Activated CD4-positive, alpha-beta memory T cell treated with anti-CD3 and anti-CD28 coated beads for 36 hours (primary cell): ENCODE data around the gene S100PBP. TPM values are rescaled to one million over a fixed set of nuclear protein-coding genes. Genes with fewer than 3 reads are reported as not detected.

Experiments used
- CTCF ChIA-PET: fragments of 350-600 bp; sonication (Branson Sonifier 250); formaldehyde crosslinking; loops from one replicate; lab custom pipeline; 2021; ENCODE audit warnings: antibody characterized with exemption, inconsistent platforms; lab: Charles Lee
- POLR2A ChIA-PET: fragments of 350-600 bp; sonication (Branson Sonifier 250); formaldehyde crosslinking; loops from one replicate; lab custom pipeline; 2021; ENCODE audit warnings: antibody characterized with exemption; lab: Charles Lee
- DNase-seq: peaks from one replicate; pipeline ENCODE4 v3.0.0-alpha.2; 2020
- H3K27ac Mint-ChIP-seq: one replicate; pipeline ENCODE4 v1.8.0; 2021; ENCODE audit warnings: mixed read lengths
- H3K27me3 Mint-ChIP-seq: one replicate; pipeline ENCODE4 v1.8.0; 2021; ENCODE audit warnings: mixed read lengths
- H3K36me3 Mint-ChIP-seq: one replicate; pipeline ENCODE4 v1.8.0; 2021; ENCODE audit warnings: mixed read lengths
- H3K4me1 Mint-ChIP-seq: one replicate; pipeline ENCODE4 v1.8.0; 2021; ENCODE audit warnings: low read depth, mixed read lengths
- H3K4me3 Mint-ChIP-seq: one replicate; pipeline ENCODE4 v1.8.0; 2021; ENCODE audit warnings: mild to moderate bottlenecking, mixed read lengths
- H3K9me3 Mint-ChIP-seq: one replicate; pipeline ENCODE4 v1.8.0; 2021; ENCODE audit warnings: mixed read lengths
- intact Hi-C: fragments of 100-400 bp; cut with micrococcal nuclease; formaldehyde crosslinking; loops from one replicate; pipeline ENCODE4 v1.15.1; 2023
- total RNA-seq, 2 experiments: library from RNA; stranded (reverse); gene quantifications; one replicate each; pipeline ENCODE4 v1.2.3, GENCODE V29; 2021

S100PBP gene
- total RNA-seq, 2 experiments from 2014 or later = 30.4 to 32.7 TPM

GRCh38 chr1:32773764-32774463, 43.5 kb upstream of the S100PBP start:
- peaks cover 10% of the 10 kb centered on the region for H3K4me1 Mint-ChIP-seq
- no peaks in the 10 kb centered on the region for H3K9me3 Mint-ChIP-seq
- POLR2A ChIA-PET = interaction anchor here (2.6 kb wide), 1 partner anchor 61 kb away, joined by 11 read pairs; no protein-coding TSS in a partner anchor
- H3K27me3 Mint-ChIP-seq = no peaks in the 10 kb centered on the region
- intact Hi-C loops = loop anchor here (1.0 to 2.0 kb wide), 2 partner anchors 62 to 253 kb away; no protein-coding TSS in a partner anchor
- peak overlapping the region; percentile 6 for H3K27ac Mint-ChIP-seq
- H3K36me3 Mint-ChIP-seq = peaks cover 30% of the 10 kb centered on the region
- H3K4me3 Mint-ChIP-seq = no peak overlapping the region
- no peak for DNase-seq
- CTCF ChIA-PET = interaction anchor here (0.6 to 11.1 kb wide), 26 partner anchors 9 to 373 kb away, joined by 3 to 221 read pairs (median 5); no protein-coding TSS in a partner anchor

DNA sequence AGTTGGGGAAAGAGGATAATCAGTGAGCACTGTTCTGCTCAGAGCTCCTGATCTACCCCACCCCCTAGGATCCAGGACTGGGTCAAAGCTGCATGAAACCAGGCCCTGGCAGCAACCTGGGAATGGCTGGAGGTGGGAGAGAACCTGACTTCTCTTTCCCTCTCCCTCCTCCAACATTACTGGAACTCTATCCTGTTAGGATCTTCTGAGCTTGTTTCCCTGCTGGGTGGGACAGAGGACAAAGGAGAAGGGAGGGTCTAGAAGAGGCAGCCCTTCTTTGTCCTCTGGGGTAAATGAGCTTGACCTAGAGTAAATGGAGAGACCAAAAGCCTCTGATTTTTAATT, 43.0 kb upstream of the S100PBP start:
- intact Hi-C loops = no loop called here
- no peak for DNase-seq
- H3K27ac Mint-ChIP-seq = peak overlapping the region; percentile 6

DNA sequence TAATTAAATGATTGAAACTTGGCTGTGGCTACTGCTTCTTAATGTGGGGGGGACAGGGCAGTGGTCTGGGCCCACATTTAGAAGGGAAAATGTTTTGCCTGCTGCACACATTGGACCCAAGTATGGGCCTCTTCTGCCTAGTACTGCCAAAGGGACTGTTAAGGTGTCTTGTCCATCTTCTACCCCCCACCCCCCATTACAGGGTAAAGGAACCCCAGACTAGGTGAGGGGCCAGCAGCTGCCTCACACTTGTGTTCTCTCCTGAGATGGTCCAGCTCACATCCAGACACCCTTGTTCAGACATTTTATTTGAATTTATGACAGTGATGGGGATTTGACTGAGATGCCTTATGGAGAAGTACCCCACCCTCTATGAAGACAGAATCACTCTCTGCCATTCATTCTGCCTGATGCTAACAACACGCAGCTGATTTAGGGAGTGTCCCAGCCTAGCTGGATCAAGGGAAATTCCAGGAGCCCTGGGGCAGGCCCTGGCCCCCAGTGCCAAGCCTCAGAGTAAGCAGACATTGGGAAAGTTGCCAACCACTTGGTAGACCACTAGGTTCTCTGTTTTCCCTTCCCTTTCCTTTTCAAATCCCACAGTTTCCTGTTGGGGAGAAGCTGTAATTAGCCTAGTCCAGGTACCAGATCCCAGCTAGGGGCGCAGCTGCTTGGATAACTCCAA, 42.4 kb upstream of the S100PBP start:
- Mint-ChIP-seq H3K27ac (peak overlapping the region; percentile 23), H3K9me3 (no peaks in the 10 kb centered on the region), H3K4me1 (peaks cover 10% of the 10 kb centered on the region), H3K4me3 (no peak overlapping the region), H3K27me3 (no peaks in the 10 kb centered on the region), H3K36me3 (peaks cover 41% of the 10 kb centered on the region)
- CTCF ChIA-PET = interaction anchor here (0.8 to 11.1 kb wide), 13 partner anchors 7 to 374 kb away, joined by 3 to 221 read pairs (median 4); no protein-coding TSS in a partner anchor
- no peak for DNase-seq
- POLR2A ChIA-PET = no interaction called here
- intact Hi-C loops = no loop called here

More for the DNA sequence above, 43.0 kb upstream of the S100PBP start:
- CTCF ChIA-PET = interaction anchor here (0.8 to 11.1 kb wide), 16 partner anchors 8 to 374 kb away, joined by 3 to 221 read pairs (median 6); no protein-coding TSS in a partner anchor
- H3K4me1 Mint-ChIP-seq = peaks cover 10% of the 10 kb centered on the region
- no peaks in the 10 kb centered on the region for H3K27me3 Mint-ChIP-seq
- H3K36me3 Mint-ChIP-seq = peaks cover 36% of the 10 kb centered on the region
- POLR2A ChIA-PET = interaction anchor here (2.6 kb wide), 1 partner anchor 62 kb away, joined by 11 read pairs; no protein-coding TSS in a partner anchor
- no peaks in the 10 kb centered on the region for H3K9me3 Mint-ChIP-seq
- H3K4me3 Mint-ChIP-seq = no peak overlapping the region

DNA sequence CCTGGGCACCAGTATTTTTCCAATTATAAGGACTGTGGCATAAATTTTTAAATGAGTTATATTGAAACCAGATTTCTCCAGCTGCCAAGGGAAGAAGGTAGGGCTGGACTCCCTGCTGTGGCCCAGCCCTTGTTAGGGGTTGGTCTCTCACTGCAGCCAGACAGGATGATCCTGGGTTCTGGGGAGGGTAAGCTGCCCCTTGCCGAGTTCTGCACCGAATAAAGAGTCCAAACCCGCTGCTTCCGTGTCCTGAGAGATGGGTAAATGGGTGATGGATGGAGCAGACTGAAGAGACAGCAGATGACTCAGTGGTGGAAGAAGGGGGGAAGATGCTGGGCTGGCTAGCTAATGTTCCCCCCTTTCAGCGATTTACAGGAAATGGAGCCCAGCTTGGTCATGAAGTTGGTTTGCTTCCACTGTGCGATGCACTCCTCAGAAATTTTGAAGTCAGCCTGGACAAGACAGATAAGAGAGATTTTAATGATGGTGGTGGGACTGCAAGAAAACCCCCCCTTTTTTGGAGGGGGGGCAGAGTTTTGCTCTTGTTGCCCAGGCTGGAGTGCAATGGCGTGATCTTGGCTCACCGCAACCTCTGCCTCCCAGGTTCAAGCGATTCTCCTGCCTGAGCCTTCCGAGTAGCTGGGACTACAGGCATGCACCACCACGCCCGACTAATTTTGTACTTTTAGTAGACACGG, 41.7 kb upstream of the S100PBP start:
- DNase-seq = no peak
- H3K36me3 Mint-ChIP-seq = peaks cover 46% of the 10 kb centered on the region
- CTCF ChIA-PET = interaction anchor here (0.8 to 11.1 kb wide), 8 partner anchors 20 to 375 kb away, joined by 3 to 221 read pairs (median 3); no protein-coding TSS in a partner anchor
- POLR2A ChIA-PET = no interaction called here
- H3K4me3 Mint-ChIP-seq = no peak overlapping the region
- H3K27ac Mint-ChIP-seq = peak overlapping the region; percentile 23
- intact Hi-C loops = no loop called here
- no peaks in the 10 kb centered on the region for H3K27me3 Mint-ChIP-seq
- H3K4me1 Mint-ChIP-seq = peaks cover 10% of the 10 kb centered on the region
- H3K9me3 Mint-ChIP-seq = no peaks in the 10 kb centered on the region

- POLR2A ChIA-PET = no interaction called here
- CTCF ChIA-PET = no interaction called here
- Mint-ChIP-seq H3K9me3 (no peaks in the 10 kb centered on the region), H3K4me1 (peaks cover 8% of the 10 kb centered on the region), H3K27me3 (no peaks in the 10 kb centered on the region), H3K4me3 (no peak overlapping the region), H3K36me3 (peaks cover 57% of the 10 kb centered on the region), H3K27ac (no peak overlapping the region)
- intact Hi-C loops = no loop called here
- DNase-seq = no peak
These were observed 38.2 kb upstream of the S100PBP start for GRCh38 chr1:32779242-32779641.

- no peak overlapping the region for H3K4me3 Mint-ChIP-seq
- ChIA-PET POLR2A (no interaction called here), CTCF (interaction anchor here (0.5 to 0.6 kb wide), 2 partner anchors 50 to 364 kb away, joined by 3 read pairs; no protein-coding TSS in a partner anchor)
- DNase-seq = no peak
- H3K9me3 Mint-ChIP-seq = no peaks in the 10 kb centered on the region
- no peaks in the 10 kb centered on the region for H3K27me3 Mint-ChIP-seq
- intact Hi-C loops = no loop called here
- peaks cover 8% of the 10 kb centered on the region for H3K4me1 Mint-ChIP-seq
- no peak overlapping the region for H3K27ac Mint-ChIP-seq
- H3K36me3 Mint-ChIP-seq = peaks cover 60% of the 10 kb centered on the region
These were observed 37.4 kb upstream of the S100PBP start for GRCh38 chr1:32780005-32780404.

DNA sequence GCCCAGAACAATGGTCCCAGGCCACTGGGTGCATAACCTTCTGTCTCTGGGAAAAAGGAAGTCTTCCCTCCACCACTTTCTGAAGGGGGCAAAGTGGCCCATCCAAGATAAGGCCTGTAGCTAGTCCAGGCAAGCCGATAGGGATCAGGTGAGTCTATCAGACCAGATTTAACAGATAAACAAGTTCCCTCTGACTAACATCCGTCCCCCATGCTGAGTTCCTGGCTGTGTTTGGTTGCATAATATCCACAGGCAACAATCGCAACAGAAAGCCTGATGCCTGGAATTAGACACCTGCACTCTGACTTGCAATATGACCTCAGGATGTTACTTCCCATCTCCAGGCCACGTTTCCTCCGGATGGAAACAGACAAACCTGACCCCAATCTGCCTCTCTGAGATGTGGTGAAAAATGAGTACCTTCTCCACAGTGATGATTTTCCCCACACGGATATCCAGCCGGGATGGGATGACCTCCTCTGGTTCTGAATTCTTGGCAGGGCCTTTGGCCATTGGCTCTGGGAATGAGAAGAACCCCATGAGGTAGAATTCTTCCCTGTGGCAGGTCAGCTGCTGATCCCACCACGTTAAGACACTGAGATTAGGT, 36.7 kb upstream of the S100PBP start:
- H3K27ac Mint-ChIP-seq = no peak overlapping the region
- ChIA-PET POLR2A (no interaction called here), CTCF (interaction anchor here (0.5 to 2.6 kb wide), 4 partner anchors 8 to 365 kb away, joined by 3 to 14 read pairs (median 3); no protein-coding TSS in a partner anchor)
- no peaks in the 10 kb centered on the region for H3K9me3 Mint-ChIP-seq
- peaks cover 6% of the 10 kb centered on the region for H3K4me1 Mint-ChIP-seq
- DNase-seq = no peak
- H3K27me3 Mint-ChIP-seq = no peaks in the 10 kb centered on the region
- peaks cover 55% of the 10 kb centered on the region for H3K36me3 Mint-ChIP-seq
- no peak overlapping the region for H3K4me3 Mint-ChIP-seq
- intact Hi-C loops = no loop called here

DNA sequence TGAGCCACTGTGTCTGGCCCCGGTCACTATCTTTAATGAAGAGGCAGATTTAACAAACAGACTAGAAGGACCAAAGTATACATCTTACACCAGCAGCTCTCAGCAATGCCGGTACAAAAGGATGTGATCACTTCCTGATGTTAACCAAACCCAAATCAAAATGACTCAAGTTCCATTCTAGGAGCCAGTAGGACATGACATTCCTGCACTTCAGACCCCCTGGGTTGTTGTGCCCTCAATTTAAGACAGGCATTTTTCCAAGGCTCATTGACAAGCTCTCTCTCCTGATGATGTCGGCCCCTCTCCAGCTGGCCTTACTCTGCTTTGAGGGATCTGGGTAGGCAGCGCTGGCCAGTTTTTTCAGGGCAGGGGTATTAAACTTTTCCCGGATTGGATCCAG, 35.4 kb upstream of the S100PBP start:
- Mint-ChIP-seq H3K9me3 (no peaks in the 10 kb centered on the region), H3K27me3 (no peaks in the 10 kb centered on the region), H3K27ac (no peak overlapping the region), H3K36me3 (peaks cover 57% of the 10 kb centered on the region), H3K4me1 (peaks cover 4% of the 10 kb centered on the region), H3K4me3 (no peak overlapping the region)
- no peak for DNase-seq
- intact Hi-C loops = no loop called here
- CTCF ChIA-PET = interaction anchor here (0.9 to 2.6 kb wide), 3 partner anchors 8 to 70 kb away, joined by 4 to 14 read pairs (median 10); no protein-coding TSS in a partner anchor
- POLR2A ChIA-PET = interaction anchor here (0.6 to 0.8 kb wide), 2 partner anchors 110 to 870 kb away, joined by 3 to 6 read pairs; no protein-coding TSS in a partner anchor

DNA sequence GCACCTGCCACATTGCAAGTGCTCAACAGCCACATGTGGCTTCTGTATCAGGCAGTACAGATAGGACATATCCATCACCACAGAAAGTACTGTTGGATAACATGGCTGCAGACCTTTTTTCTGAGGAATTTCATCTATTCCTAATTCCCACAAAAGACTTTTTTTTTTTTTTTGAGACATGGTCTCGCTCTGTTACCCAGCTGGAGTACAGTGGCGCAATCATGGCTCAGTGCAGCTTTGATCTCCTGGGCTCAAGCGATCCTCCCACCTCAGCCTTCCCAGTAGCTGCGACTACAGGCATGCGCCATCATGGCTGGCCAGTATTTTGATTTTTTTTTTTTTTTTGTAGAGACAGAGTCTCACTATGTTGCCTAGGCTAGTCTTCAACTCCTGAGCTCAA, 33.6 kb upstream of the S100PBP start:
- ChIA-PET CTCF (interaction anchor here (0.6 to 2.1 kb wide), 4 partner anchors 11 to 118 kb away, joined by 3 to 10 read pairs (median 4); no protein-coding TSS in a partner anchor), POLR2A (interaction anchor here (0.6 kb wide), 1 partner anchor 56 kb away, joined by 3 read pairs; no protein-coding TSS in a partner anchor)
- no peak overlapping the region for H3K27ac Mint-ChIP-seq
- H3K27me3 Mint-ChIP-seq = no peaks in the 10 kb centered on the region
- peaks cover 6% of the 10 kb centered on the region for H3K4me1 Mint-ChIP-seq
- no peak overlapping the region for H3K4me3 Mint-ChIP-seq
- H3K36me3 Mint-ChIP-seq = peaks cover 51% of the 10 kb centered on the region
- no peak for DNase-seq
- no peaks in the 10 kb centered on the region for H3K9me3 Mint-ChIP-seq
- intact Hi-C loops = no loop called here

- ChIA-PET CTCF (interaction anchor here (1.0 kb wide), 2 partner anchors 12 to 73 kb away, joined by 3 to 5 read pairs; no protein-coding TSS in a partner anchor), POLR2A (no interaction called here)
- H3K4me3 Mint-ChIP-seq = no peak overlapping the region
- no peak for DNase-seq
- peaks cover 43% of the 10 kb centered on the region for H3K36me3 Mint-ChIP-seq
- no peak overlapping the region for H3K27ac Mint-ChIP-seq
- H3K27me3 Mint-ChIP-seq = no peaks in the 10 kb centered on the region
- peaks cover 6% of the 10 kb centered on the region for H3K4me1 Mint-ChIP-seq
- intact Hi-C loops = no loop called here
- H3K9me3 Mint-ChIP-seq = no peaks in the 10 kb centered on the region
These were observed 32.6 kb upstream of the S100PBP start for GRCh38 chr1:32784817-32785216.

GRCh38 chr1:32786856-32787255, 30.6 kb upstream of the S100PBP start:
- intact Hi-C loops = no loop called here
- ChIA-PET CTCF (interaction anchor here (3.2 to 3.4 kb wide), 2 partner anchors 14 to 75 kb away, joined by 11 to 14 read pairs; no protein-coding TSS in a partner anchor), POLR2A (no interaction called here)
- DNase-seq = no peak
- peaks cover 40% of the 10 kb centered on the region for H3K36me3 Mint-ChIP-seq
- H3K9me3 Mint-ChIP-seq = no peaks in the 10 kb centered on the region
- H3K27ac Mint-ChIP-seq = no peak overlapping the region
- no peaks in the 10 kb centered on the region for H3K27me3 Mint-ChIP-seq
- H3K4me3 Mint-ChIP-seq = no peak overlapping the region
- H3K4me1 Mint-ChIP-seq = peaks cover 6% of the 10 kb centered on the region
